HG02623 (cell line): Measurements from ENCODE around the gene CAMTA1.
"Not testable (repeated sequence)": the region's sequence is repeated elsewhere in the genome, so short reads cannot be mapped to it uniquely, and the experiment has no call there.

Experiments used
- ATAC-seq: cut with Tn5 transposase; IDR thresholded peaks from one replicate; pipeline ENCODE4 v1.9.1; 2021; ENCODE audit warnings: moderate library complexity; ENCODE audit not compliant: unreplicated experiment

CAMTA1 gene

GRCh38 chr1:7689307-7689706 is 904.1 kb downstream of the CAMTA1 start:
- ATAC-seq = not testable (repeated sequence)

DNA sequence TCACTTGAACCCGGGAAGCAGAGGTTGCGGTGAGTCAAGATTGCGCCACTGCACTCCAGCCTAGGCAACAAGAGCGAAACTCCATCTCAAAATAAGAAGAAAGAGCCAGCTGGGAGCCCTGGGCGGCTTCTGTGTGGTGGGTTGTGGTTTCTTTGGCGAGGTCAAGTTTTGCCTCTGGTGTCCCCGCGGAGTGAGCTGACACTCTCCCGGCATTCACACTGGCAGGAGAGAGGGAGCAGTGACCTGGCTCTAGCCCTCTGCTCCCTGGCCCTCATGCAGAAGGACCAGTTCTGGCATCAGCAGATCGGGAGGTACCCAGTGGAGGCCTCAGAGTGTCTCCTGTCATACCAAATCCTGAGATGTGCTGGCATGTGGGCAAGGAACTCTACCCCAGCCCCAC is 904.8 kb downstream of the CAMTA1 start:
- ATAC-seq = no peak

GRCh38 chr1:7690496-7691182 is 905.4 kb downstream of the CAMTA1 start:
- no peak for ATAC-seq

DNA sequence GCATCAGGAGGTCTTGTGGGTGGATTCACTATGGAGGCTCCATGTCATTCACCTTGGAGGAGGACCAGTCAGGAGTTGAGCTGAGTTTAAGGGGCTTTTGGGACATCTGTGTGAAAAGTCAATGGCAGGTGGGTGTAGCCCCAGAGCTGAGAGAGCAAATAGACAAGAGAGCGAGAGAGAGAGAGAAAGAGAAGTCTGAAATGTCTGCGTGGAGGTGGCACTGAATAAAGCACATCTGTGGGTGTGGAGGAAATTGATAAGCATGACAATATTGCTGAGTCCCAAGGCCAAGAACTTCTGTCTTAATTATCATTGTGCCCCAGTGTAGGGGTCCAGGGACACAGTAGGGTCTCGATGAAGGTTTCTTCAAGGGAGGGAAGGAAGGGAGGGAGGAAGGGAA is 906.3 kb downstream of the CAMTA1 start:
- ATAC-seq = no peak

DNA sequence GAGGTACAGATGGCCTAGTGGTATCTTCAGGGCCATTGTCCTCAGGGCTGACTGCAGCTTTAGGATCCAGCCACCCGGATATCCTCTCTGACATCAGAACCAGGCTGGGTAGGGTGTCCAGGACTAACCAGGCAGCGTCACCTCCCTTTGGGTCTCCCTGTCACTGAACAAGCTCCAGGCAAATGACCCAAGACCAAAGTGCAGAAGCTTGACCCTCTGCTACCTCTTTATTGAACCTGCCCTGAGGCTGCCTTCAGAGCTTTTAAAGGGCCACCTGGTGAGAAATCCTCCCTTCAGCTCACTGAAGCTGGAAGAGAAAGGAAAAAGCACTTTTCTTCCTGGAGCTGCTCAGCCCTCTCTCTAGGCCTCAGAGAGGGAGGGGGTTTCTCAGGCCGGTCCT is 906.8 kb downstream of the CAMTA1 start:
- ATAC-seq = no peak

GRCh38 chr1:7693037-7693436 is 907.8 kb downstream of the CAMTA1 start:
- not testable (repeated sequence) for ATAC-seq

DNA sequence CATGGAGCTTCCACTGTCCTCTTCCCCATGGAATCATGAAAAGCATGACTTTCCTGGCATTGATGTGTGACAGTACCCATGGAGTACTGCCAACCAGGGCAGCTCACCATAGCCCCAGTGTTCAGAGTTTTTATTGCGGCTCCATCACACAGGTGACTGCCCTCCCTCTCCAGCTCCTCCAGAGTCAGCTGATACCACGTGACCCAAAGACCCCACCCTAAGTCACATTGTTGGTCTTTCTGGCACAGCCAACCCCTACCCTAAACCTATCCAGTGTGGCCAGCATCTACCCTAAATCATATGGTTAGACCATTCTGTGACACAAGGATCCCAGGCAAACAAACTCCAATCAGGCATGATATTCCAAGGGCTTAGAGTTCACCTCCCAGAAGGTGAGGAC is 908.4 kb downstream of the CAMTA1 start:
- no peak for ATAC-seq

DNA sequence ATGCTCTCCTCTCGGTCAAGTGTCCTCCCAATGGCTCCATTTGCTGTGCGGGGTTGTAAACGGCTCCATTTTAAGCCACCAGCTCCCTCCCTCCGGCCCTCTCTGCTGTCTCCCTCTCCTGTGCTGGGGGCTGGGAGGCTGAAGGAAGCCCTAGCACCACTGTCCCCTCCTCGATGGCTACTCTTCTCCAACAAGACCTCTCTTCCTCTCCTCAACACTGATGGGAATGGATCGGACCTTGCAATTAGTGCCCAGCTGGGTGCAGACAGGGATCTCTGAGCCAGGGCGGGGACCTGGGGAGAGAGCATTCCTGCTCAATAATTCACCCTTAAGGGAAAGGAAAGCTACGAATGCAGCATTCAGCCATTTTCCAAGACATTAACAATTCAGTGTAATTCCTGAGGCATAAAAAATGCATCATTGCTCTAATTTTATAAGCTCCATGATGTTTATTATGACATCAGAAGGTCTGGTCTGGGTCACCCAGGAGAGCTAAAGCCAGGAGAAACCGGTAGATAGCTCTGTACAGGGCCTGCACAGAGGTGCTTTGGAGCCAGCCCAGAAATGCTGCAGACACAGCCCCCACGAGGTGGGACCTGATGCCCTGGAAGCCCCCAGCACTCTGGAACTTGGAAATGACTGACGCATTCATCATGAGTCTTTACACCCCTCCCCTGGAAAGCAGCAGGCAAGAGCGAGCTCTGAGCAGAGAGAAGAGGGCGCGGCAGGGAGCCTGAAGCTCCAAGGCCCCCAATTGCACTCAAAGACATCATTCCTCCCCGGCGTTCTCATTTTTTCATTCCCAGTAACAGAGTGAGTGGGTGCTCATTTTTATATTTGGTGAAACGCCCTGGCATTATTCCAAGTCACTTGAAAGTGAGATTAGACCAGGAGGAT is 909.6 kb downstream of the CAMTA1 start:
- ATAC-seq = no peak

GRCh38 chr1:7695497-7696117 is 910.4 kb downstream of the CAMTA1 start:
- no peak for ATAC-seq

- ATAC-seq = no peak
Measured at GRCh38 chr1:7698641-7699040, 913.4 kb downstream of the CAMTA1 start.

DNA sequence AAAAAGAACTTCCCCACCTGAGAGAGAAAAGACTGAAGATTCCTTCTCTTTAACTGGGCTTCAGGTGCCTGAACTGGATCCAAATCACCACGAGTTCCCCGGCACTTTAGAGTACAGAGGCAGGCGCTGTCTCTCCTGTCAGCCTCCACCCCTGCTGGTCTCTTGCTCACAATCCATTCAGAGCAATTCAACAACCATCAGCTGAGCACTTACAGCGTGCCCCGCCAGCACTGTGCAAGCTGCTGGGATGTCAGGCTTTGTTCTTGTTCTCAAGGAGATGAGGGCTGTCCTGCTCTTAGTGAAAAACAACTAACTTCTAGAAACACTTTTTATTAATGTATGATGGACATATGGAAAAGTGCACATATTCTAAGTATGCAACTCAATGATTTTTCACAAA is 917.1 kb downstream of the CAMTA1 start:
- no peak for ATAC-seq

DNA sequence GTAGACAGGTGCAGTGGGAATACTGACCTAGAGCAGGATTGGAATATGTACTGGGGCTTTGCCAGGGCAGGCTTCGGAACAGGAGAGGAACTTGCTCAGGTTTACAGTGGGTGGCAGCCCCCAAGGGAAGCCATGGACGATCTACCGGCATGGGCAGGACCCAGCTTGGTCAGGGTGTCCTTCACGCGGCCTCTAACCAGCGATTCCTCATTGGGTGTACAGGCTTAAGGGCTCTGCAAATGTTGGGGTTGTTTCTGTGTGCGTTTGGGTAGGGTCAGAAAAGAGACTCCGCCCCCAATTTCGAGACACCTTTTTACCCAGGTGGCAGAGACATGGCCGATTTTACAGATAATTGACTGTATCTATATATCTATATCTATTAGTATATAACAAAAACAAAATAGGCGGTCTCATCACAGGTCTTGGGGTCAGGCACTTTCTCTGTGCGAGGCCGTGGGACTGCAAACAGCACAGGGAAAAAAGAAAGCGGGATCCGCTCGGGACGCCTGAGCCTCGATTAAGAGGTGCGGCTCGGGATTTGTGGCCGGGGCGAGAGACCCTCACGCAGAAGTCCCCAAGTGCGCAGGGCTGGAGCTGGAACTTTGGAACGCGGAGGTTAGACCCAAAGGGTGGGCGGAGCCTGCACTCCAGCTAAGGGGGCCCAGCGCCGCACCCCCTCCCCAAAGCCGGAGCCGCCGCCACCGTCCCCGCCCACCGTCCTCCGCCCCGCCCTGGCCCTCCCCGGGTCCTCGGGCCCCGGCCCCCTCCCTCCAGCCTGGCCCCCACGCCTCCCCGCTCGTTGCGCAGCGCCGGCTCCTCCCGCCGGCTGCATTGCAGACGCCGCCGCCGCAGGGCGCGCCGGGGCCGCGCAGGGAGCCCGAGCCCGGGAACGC is 918.3 kb downstream of the CAMTA1 start:
- no peak for ATAC-seq

DNA sequence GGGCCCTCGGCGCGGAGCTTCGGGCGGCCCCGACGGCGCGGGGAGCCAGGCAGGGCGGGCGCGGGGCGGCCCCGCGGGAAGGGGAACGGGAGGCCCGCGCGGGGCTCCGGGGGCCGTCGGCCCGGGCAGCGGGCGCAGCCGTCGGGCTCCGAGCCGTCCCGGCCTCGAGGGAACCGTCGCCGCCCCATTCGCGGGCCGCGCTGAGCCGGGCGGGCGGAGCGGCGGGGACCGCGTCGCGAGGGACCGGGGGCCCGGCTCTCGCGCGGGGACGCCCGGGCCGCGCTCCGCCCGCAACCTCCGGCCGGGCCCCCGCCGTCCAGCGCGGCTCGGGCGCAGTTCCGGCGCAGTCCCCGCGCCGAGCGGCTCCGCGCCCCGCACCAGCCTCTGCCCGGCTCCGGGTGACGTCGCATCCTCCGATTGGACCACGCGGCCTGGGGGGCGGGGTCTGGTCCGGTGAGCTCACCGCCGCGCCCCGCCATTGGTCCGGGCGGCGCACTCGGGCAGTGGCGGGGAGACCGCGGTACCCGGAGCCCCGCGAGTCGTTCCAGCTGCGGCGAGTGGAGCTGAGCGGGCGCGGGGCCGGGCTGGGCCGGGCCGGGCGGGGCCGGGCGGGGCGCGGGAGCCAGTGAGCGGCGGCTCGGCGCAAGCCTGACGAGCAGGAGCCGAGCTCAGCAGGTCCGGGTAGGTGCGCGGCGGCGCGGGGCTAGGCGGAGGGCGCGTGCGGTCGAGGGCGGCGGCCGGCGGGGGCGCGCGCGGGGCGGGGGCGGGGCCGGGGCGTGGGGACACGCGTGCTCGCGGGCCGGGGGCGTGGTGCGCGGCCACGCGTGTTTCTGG is 919.2 kb downstream of the CAMTA1 start:
- ATAC-seq = peak; percentile 86

DNA sequence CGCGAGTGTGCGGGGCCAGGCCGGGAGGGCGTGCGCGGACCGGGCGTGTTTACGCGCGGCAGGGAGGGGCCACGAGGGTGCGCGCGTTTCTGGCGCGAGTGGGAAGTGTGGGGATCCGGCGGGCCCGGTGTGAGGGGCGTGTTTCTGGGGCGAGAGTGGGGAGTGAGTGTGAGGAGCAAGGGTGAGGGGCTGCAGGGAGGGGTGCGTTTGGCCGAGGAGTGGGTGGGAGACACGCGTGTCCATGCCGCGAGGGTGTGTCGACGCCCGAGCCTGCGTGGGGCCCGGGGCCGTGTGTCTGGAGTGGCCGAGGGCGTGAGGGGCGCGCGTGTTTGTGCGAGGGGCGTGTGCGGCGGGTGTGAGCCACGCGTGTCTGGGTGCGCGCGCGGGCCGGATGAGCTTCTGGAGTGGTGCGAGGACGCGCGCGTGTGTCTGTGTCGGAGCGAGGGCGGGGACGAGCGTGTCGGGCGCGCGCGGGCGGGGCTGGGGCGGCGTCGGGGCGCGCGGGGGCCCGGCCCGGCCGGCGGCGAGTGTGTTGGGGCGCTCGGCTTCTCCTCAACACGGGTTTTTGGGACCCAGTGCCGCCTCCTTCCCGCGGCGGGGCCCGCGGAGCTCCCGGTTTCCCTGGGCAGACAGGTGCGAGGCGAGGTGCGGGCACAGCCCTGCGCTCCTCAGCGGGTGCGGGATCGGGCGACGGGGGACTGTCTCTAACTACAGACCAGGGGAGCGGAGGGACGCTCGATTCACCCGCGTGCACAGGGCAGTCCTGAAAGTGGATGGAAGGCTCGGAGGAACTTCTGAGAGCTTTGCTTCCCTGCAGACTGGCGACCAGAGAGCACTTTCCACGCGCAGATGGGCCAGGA is 920.0 kb downstream of the CAMTA1 start:
- ATAC-seq = no peak

- no peak for ATAC-seq
Measured at GRCh38 chr1:7705908-7706216, 920.6 kb downstream of the CAMTA1 start.

DNA sequence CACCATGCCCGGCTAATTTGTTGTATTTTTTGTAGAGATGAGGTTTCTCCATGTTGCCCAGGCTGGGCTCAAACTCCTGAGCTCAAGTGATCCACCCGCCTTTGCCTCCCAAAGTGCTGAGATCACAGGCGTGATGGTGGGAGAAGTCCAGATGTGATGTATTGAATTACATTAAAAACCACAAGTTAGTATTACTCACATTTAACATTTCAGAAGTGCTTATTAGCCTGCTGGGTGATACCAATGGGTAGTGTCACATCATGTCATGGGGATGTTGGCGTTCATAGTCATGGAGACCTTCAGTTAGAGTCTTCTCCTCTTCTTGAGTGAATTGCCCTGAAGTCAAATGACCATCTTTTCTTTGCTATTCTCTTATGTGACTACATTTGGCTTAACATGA is 922.3 kb downstream of the CAMTA1 start:
- no peak for ATAC-seq

DNA sequence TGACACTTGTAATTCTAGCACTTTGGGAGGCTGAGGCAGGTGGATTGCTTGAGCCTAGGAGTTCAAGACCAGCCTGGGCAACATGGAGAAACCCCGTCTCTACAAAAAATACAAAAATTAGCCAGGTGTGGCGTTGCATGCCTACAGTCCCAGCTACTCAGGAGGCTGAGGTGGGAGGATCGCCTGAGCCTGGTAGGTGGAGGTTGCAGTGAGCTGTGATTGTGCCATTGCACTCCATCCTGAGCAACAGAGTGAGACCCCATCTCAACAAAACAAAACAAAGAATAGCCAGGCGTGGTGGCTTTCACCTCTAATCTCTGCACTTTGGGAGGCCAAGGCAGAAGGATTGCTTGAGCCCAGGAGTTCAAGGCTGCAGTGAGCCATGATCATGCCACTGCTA is 922.8 kb downstream of the CAMTA1 start:
- not testable (repeated sequence) for ATAC-seq

DNA sequence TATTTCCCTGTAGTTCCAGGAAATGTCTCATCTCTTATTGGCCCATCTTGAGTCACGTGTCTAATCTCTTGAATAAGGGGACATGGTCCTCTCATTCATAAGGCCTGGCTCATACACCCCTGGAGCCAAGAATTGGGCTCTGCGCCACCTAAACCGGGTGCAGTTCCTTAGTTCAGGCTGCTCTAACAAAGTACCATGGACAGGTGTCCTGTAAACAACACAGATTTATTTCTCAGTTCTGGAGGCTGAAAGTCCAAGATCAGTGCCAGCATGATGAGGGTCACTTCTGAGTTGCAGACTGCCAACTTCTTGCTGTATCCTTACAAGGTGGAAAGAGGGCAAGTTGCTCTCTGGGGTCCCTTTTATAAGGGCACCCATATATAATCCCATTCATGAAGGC is 925.6 kb downstream of the CAMTA1 start:
- no peak for ATAC-seq

GRCh38 chr1:7712731-7713323 is 927.6 kb downstream of the CAMTA1 start:
- no peak for ATAC-seq
